Endothelial cell of umbilical vein (primary cell): ENCODE measurements around the gene MRPS30. TPM values are rescaled to one million over a fixed set of nuclear protein-coding genes. Genes with fewer than 3 reads are reported as not detected.
"Not testable (repeated sequence)": the region's sequence is repeated elsewhere in the genome, so short reads cannot be mapped to it uniquely, and the experiment has no call there.

Experiments used
- BruUV-seq: library from RNA; stranded (reverse); fragments of 400-500 nt; replicated peaks from 2 replicates; lab custom pipeline; 2021; lab: Mats Ljungman, UMichigan
- CTCF ChIA-PET: fragments of 300-600, 350-600 bp; sonication (Branson Sonifier 250); formaldehyde crosslinking; loops from one replicate; lab custom pipeline; 2021; ENCODE audit warnings: antibody characterized with exemption, inconsistent platforms; lab: Charles Lee
- POLR2A ChIA-PET: fragments of 300-600, 350-600 bp; sonication (Branson Sonifier 250); formaldehyde crosslinking; loops from one replicate; lab custom pipeline; 2021; ENCODE audit warnings: antibody characterized with exemption, inconsistent platforms; lab: Charles Lee
- DNase-seq: peaks from one replicate; pipeline ENCODE4 v3.0.0-alpha.2; 2011; ENCODE audit warnings: low read depth, low spot score
- FAIRE-seq: peaks from 2 replicates; lab custom pipeline; 2011; peaks lifted over from hg19 to GRCh38; lab: Jason Lieb, UNC
- H2AFZ ChIP-seq: 2 replicates; pipeline ENCODE4 v1.6.0; 2012; ENCODE audit warnings: low read depth, low read length, control low read depth, inconsistent platforms
- H3K27ac ChIP-seq: 2 replicates; pipeline ENCODE4 v1.5.1; 2011; ENCODE audit warnings: low read depth, mild to moderate bottlenecking, control low read depth, low read length, moderate library complexity; ENCODE audit not compliant: insufficient read depth
- H3K27me3 ChIP-seq, 2 experiments: 2 replicates each; pipeline versions ENCODE4 v1.6.0 to v1.6.1; 2011; ENCODE audit warnings: low read length in 2 of 2, mixed read lengths in 1 of 2; ENCODE audit not compliant: control insufficient read depth in 2 of 2, insufficient read depth in 2 of 2
- H3K36me3 ChIP-seq, 2 experiments: 2 replicates in 1 of 2; 3 replicates in 1 of 2; pipeline ENCODE4 v1.5.1; 2011; ENCODE audit warnings: low read length in 2 of 2, mild to moderate bottlenecking in 1 of 2, moderate library complexity in 1 of 2; ENCODE audit not compliant: control insufficient read depth in 2 of 2, insufficient read depth in 2 of 2; ENCODE audit errors: extremely low read depth in 1 of 2
- H3K4me1 ChIP-seq: 3 replicates; pipeline ENCODE4 v1.5.1; 2011; ENCODE audit warnings: mild to moderate bottlenecking, low read length; ENCODE audit not compliant: control insufficient read depth, insufficient read depth; ENCODE audit errors: extremely low read depth
- H3K4me2 ChIP-seq: 2 replicates; pipeline ENCODE4 v1.6.1; 2011; ENCODE audit warnings: low read length, control low read depth, mixed read lengths; ENCODE audit not compliant: insufficient read depth
- H3K4me3 ChIP-seq, 3 experiments: fragments of 200-600 bp in 1 of 3; sonication (generic), shearing (Covaris generic) in 1 of 3; replicated peaks in 1 of 3; 2 replicates each; pipeline ENCODE4 v1.5.1; 2011 to 2016; ENCODE audit warnings: control low read depth in 3 of 3, low read length in 3 of 3, mild to moderate bottlenecking in 2 of 3, inconsistent platforms in 1 of 3, low read depth in 1 of 3, moderate library complexity in 1 of 3; ENCODE audit not compliant: insufficient read depth in 1 of 3
- H3K79me2 ChIP-seq: 2 replicates; pipeline ENCODE4 v1.6.0; 2012; ENCODE audit warnings: low read length, inconsistent platforms; ENCODE audit not compliant: control insufficient read depth, insufficient read depth
- H3K9ac ChIP-seq: replicated peaks from 2 replicates; pipeline ENCODE3; 2011; ENCODE audit warnings: low read length, control low read depth; ENCODE audit not compliant: insufficient read depth; ENCODE audit errors: extremely low read depth
- H3K9me1 ChIP-seq: replicated peaks from 3 replicates; pipeline ENCODE4 v1.6.0; 2011; ENCODE audit warnings: mild to moderate bottlenecking, low read length; ENCODE audit not compliant: control insufficient read depth, insufficient read depth; ENCODE audit errors: extremely low read depth
- H3K9me3 ChIP-seq: replicated peaks from 2 replicates; pipeline ENCODE4 v1.5.1; 2012; ENCODE audit warnings: low read length, inconsistent platforms; ENCODE audit not compliant: control insufficient read depth, insufficient read depth
- H4K20me1 ChIP-seq: replicated peaks from 2 replicates; pipeline ENCODE3; 2011; ENCODE audit warnings: mild to moderate bottlenecking, low read length; ENCODE audit not compliant: control insufficient read depth, insufficient read depth; ENCODE audit errors: extremely low read depth
- EZH2 ChIP-seq: IDR thresholded peaks from 2 replicates; pipeline ENCODE4 v1.6.1; 2012; ENCODE audit warnings: borderline replicate concordance, low read depth, mild to moderate bottlenecking, moderate library complexity, low read length, inconsistent platforms; ENCODE audit not compliant: severe bottlenecking
- FOS ChIP-seq: IDR thresholded peaks from 2 replicates; pipeline ENCODE4 v1.6.1; 2011; ENCODE audit warnings: mild to moderate bottlenecking, low read length, moderate library complexity, borderline replicate concordance; ENCODE audit not compliant: insufficient read depth
- GATA2 ChIP-seq: IDR thresholded peaks from 2 replicates; pipeline ENCODE4 v1.7.0; 2011; ENCODE audit warnings: low read depth, mild to moderate bottlenecking, moderate library complexity, mixed read lengths, low read length; ENCODE audit not compliant: insufficient read length, insufficient read depth
- JUN ChIP-seq: IDR thresholded peaks from 2 replicates; pipeline ENCODE4 v1.6.1; 2011; ENCODE audit warnings: borderline replicate concordance, low read depth; ENCODE audit not compliant: insufficient read length, insufficient read depth
- MYC ChIP-seq: IDR thresholded peaks from one replicate; pipeline ENCODE4 v1.6.1; 2011; ENCODE audit warnings: mild to moderate bottlenecking, low read depth, low read length
- POLR2A ChIP-seq: IDR thresholded peaks from 2 replicates; pipeline ENCODE4 v1.6.1; 2012; ENCODE audit warnings: low read depth, mild to moderate bottlenecking, control low read depth, low read length
- POLR2AphosphoS5 ChIP-seq: IDR thresholded peaks from 2 replicates; pipeline ENCODE4 v1.6.1; 2012; ENCODE audit warnings: low read depth, mild to moderate bottlenecking, control low read depth, low read length, moderate library complexity; ENCODE audit not compliant: insufficient read depth
- dilution Hi-C: fragments of 300-500 bp; cut with MboI; formaldehyde crosslinking; loops from one replicate; pipeline ENCODE4 v1.15.0; 2019; ENCODE audit warnings: low sequenced_read_pairs; ENCODE audit not compliant: extremely low pct_ligation_motif_present
- intact Hi-C: fragments of 100-400 bp; cut with micrococcal nuclease; formaldehyde crosslinking; loops from one replicate; pipeline ENCODE4 v1.10.0; 2022
- polyA plus RNA-seq, 4 experiments: library from polyadenylated mRNA; depleted of rRNA in 3 of 4; stranded (reverse) in 3 of 4; unstranded in 1 of 4; fragments of >200 nt; gene quantifications; 2 replicates each; pipeline versions ENCODE4 v1.2.1 to v1.2.3, GENCODE V29; 2011 to 2012; ENCODE audit warnings: missing spikeins in 1 of 4
- total RNA-seq: library from RNA; stranded (reverse); gene quantifications from 2 replicates; pipeline ENCODE4 v1.2.3, GENCODE V29; 2021
- TF ChIP-seq, protein P1 (sequence below), 2 donors: IDR thresholded peaks; 1 replicate in 1 of 2; 2 replicates in 1 of 2; pipeline ENCODE4 v1.5.1; 2011; ENCODE audit warnings: low read length in 2 of 2, mild to moderate bottlenecking in 2 of 2, moderate library complexity in 2 of 2, control low read depth in 1 of 2, inconsistent platforms in 1 of 2, low read depth in 1 of 2; ENCODE audit not compliant: insufficient read depth in 1 of 2; ENCODE audit errors: extremely low read depth in 1 of 2
- TF ChIP-seq, protein P2 (sequence below): IDR thresholded peaks from 2 replicates; pipeline ENCODE4 v1.6.1; 2011; ENCODE audit not compliant: insufficient read depth, insufficient read length

MRPS30 gene
- total and polyA plus RNA-seq, 2 donors (not counting 3 experiments of a cell fraction or from before 2014, with no cell fraction given): 33.8 to 34.6 TPM

- no TSS peak for BruUV-seq
- ChIA-PET POLR2A (no interaction called here), CTCF (no interaction called here)
- H3K27ac ChIP-seq: no peak overlapping the region
- intact Hi-C loops: no loop called here
- FAIRE-seq (no peak), DNase-seq (no peak)
- H3K9me3 ChIP-seq: no peaks in the 10 kb centered on the region
- dilution Hi-C loops: no loop called here
- no peaks in the 10 kb centered on the region for H3K36me3 ChIP-seq
- TF ChIP-seq EZH2 (no peak), POLR2AphosphoS5 (no peak), GATA2 (no peak), MYC (no peak), POLR2A (no peak), JUN (no peak), FOS (no peak)
- TF ChIP-seq, protein P1, sequence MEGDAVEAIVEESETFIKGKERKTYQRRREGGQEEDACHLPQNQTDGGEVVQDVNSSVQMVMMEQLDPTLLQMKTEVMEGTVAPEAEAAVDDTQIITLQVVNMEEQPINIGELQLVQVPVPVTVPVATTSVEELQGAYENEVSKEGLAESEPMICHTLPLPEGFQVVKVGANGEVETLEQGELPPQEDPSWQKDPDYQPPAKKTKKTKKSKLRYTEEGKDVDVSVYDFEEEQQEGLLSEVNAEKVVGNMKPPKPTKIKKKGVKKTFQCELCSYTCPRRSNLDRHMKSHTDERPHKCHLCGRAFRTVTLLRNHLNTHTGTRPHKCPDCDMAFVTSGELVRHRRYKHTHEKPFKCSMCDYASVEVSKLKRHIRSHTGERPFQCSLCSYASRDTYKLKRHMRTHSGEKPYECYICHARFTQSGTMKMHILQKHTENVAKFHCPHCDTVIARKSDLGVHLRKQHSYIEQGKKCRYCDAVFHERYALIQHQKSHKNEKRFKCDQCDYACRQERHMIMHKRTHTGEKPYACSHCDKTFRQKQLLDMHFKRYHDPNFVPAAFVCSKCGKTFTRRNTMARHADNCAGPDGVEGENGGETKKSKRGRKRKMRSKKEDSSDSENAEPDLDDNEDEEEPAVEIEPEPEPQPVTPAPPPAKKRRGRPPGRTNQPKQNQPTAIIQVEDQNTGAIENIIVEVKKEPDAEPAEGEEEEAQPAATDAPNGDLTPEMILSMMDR (IDR thresholded peaks at IDR 0.05; ENCODE audit: extremely low read depth in 1 of 2, insufficient read depth in 1 of 2, low read depth in 1 of 2, low read length in 2 of 2): no peak
- TF ChIP-seq, protein P2, sequence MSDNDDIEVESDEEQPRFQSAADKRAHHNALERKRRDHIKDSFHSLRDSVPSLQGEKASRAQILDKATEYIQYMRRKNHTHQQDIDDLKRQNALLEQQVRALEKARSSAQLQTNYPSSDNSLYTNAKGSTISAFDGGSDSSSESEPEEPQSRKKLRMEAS: no peak
- no peak overlapping the region for H2AFZ ChIP-seq
- H3K79me2 ChIP-seq: no peaks in the 10 kb centered on the region
- H3K4me3 ChIP-seq: no peak overlapping the region
- no peak overlapping the region for H3K4me2 ChIP-seq
- H3K9me1 ChIP-seq: no peaks in the 10 kb centered on the region
- no peak overlapping the region for H3K9ac ChIP-seq
- H3K4me1 ChIP-seq: no peaks in the 10 kb centered on the region
- H3K27me3 ChIP-seq: no peaks in the 10 kb centered on the region
- H4K20me1 ChIP-seq: no peaks in the 10 kb centered on the region
Observed at GRCh38 chr5:44821164-44821563, 12.4 kb downstream of the MRPS30 start.

DNA sequence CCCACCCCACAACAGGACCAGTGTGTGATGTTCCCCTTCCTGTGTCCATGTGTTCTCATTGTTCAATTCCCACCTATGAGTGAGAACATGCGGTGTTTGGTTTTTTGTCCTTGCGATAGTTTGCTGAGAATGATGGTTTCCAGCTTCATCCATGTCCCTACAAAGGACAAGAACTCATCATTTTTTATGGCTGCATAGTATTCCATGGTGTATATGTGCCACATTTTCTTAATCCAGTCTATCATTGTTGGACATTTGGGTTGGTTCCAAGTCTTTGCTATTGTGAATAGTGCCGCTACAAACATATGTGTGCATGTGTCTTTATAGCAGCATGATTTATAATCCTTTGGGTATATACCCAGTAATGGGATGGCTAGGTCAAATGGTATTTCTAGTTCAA is 15.9 kb downstream of the MRPS30 start:
- H3K79me2 ChIP-seq, H3K27ac ChIP-seq, H3K9ac ChIP-seq, H3K9me1 ChIP-seq, H3K27me3 ChIP-seq, H3K9me3 ChIP-seq, dilution Hi-C loops, H2AFZ ChIP-seq, CTCF ChIA-PET, H3K4me1 ChIP-seq, H4K20me1 ChIP-seq, FAIRE-seq, BruUV-seq, H3K36me3 ChIP-seq, intact Hi-C loops, DNase-seq, POLR2A ChIA-PET, H3K4me2 ChIP-seq, H3K4me3 ChIP-seq: not testable (repeated sequence)
